Measurements from ENCODE around the gene MED16. TPM values are rescaled to one million over a fixed set of nuclear protein-coding genes. Genes with fewer than 3 reads are reported as not detected.

MED16 gene
- total and polyA plus RNA-seq, 7 experiments from 2014 or later: 47.5 to 142 (median 67.6) TPM

DNA sequence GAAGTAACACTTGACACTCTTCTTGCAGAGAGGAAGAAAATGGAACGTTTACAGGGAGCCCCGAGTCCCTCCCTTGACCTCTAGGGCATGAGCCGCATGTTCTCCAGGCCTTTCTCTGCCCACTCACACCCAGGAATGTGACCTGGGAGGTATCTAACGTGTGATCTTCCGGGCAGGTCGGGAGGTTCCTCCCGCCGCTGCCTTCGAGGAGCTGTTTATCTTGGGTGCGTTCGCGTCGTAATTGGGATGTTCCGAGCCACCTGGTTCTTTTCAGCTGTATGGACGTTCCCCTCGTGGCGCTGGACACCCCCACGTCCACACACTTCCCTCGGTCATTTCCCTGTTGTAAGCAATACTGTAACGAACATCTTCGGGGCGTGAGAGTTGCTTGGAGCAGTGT, 46.5 kb upstream of the MED16 start:
- intact Hi-C loops (cut with micrococcal nuclease): no loop called here
- peaks cover 0 to 34% (median 4%) of the 10 kb centered on the region in 5 donors for H3K36me3 Mint-ChIP-seq
- H3K36me3 ChIP-seq (ENCODE audit: control insufficient read depth in 2 of 3, insufficient read depth in 3 of 3, low read length in 3 of 3): no peaks in the 10 kb centered on the region
- H3K27me3 Mint-ChIP-seq: peaks cover 0 to 7% (median 0%) of the 10 kb centered on the region in 5 donors
- peaks cover 20 to 42% (median 29%) of the 10 kb centered on the region in 7 donors for H3K4me1 Mint-ChIP-seq
- peak overlapping the region in 2 of 9 donors; percentile 30 to 89 for H3K27ac Mint-ChIP-seq
- peaks cover 0 to 3% (median 0%) of the 10 kb centered on the region in 11 donors for H3K9me3 Mint-ChIP-seq
- no peak overlapping the region for H3K4me3 ChIP-seq (ENCODE audit: low read length)
- DNase-seq (no peak), ATAC-seq (no peak)
- ChIA-PET CTCF (interaction anchor here (1.8 kb wide), 1 partner anchor 45 kb away, joined by 5 read pairs; the partner anchor contains the start of gene WDR18), POLR2A (interaction anchor here (0.7 kb wide), 1 partner anchor 88 kb away, joined by 3 read pairs; no protein-coding TSS in a partner anchor)
- H3K27me3 ChIP-seq (ENCODE audit: control insufficient read depth in 2 of 2, insufficient read depth in 2 of 2, low read length in 2 of 2): no peaks in the 10 kb centered on the region
- H3K4me1 ChIP-seq (ENCODE audit: control insufficient read depth in 2 of 2, insufficient read depth in 2 of 2, low read length in 2 of 2): peaks cover 14 to 20% of the 10 kb centered on the region in 2 donors
- no peaks in the 10 kb centered on the region for H3K9me3 ChIP-seq (ENCODE audit: control insufficient read depth in 2 of 3, low read length in 3 of 3)
- H3K4me3 Mint-ChIP-seq: peak overlapping the region in 7 of 10 donors; percentile 33 to 92 (median 75)
- H3K27ac ChIP-seq (ENCODE audit: low read depth, low read length): no peak overlapping the region

DNA sequence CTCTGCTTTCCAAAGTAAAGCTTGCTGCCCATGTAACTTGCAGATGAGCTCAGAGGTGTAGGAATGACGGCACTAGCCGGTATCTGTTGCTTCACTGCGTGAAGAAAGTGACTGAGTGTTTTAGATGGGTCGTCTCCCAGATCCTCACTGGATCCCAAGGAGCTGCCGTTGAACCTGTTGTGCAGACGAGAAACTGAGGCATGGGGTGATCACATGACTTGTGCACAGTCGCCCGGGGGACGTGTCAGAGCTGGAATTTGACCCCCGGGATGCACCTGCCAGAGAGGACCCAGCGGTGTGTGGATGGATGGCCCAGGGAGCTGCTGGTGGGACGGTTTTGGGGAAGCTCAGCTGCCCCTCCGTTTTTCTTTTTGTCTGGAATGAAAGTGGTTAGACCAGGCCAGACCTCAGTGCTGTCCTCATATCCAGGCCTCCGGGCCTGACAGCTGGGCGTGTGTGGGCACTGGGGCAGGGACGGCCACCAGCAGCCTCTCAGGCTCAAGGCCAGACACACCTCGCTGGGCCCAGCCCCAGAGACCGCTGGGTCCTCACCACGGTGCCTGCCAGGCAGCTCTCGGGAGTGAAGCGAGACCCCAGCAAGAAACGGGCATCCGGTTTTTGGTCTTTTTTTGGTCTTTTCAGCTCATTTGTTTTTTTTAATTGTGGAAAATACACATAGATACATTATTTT, 45.4 kb upstream of the MED16 start:
- no peak overlapping the region for H3K4me3 ChIP-seq (ENCODE audit: low read length)
- H3K36me3 Mint-ChIP-seq: peaks cover 0 to 31% (median 4%) of the 10 kb centered on the region in 5 donors
- no peak for ATAC-seq
- peaks cover 14 to 21% of the 10 kb centered on the region in 2 donors for H3K4me1 ChIP-seq (ENCODE audit: control insufficient read depth in 2 of 2, insufficient read depth in 2 of 2, low read length in 2 of 2)
- no peaks in the 10 kb centered on the region for H3K9me3 ChIP-seq (ENCODE audit: control insufficient read depth in 2 of 3, low read length in 3 of 3)
- peaks cover 0 to 3% (median 0%) of the 10 kb centered on the region in 11 donors for H3K9me3 Mint-ChIP-seq
- H3K27me3 ChIP-seq (ENCODE audit: control insufficient read depth in 2 of 2, insufficient read depth in 2 of 2, low read length in 2 of 2): no peaks in the 10 kb centered on the region
- peaks cover 20 to 42% (median 29%) of the 10 kb centered on the region in 7 donors for H3K4me1 Mint-ChIP-seq
- H3K27me3 Mint-ChIP-seq: peaks cover 0 to 7% (median 0%) of the 10 kb centered on the region in 5 donors
- ChIA-PET CTCF (interaction anchor here (1.8 kb wide), 1 partner anchor 46 kb away, joined by 5 read pairs; the partner anchor contains the start of gene WDR18), POLR2A (interaction anchor here (0.7 to 1.1 kb wide), 5 partner anchors 8 to 147 kb away, joined by 3 to 5 read pairs (median 3); no protein-coding TSS in a partner anchor)
- DNase-seq: no peak
- H3K27ac ChIP-seq (ENCODE audit: low read depth, low read length): no peak overlapping the region
- no peaks in the 10 kb centered on the region for H3K36me3 ChIP-seq (ENCODE audit: control insufficient read depth in 2 of 3, insufficient read depth in 3 of 3, low read length in 3 of 3)
- peak overlapping the region in 3 of 9 donors; percentile 70 to 93 (median 88) for H3K27ac Mint-ChIP-seq
- peak overlapping the region in 3 of 10 donors; percentile 16 to 34 (median 29) for H3K4me3 Mint-ChIP-seq
- intact Hi-C loops (cut with micrococcal nuclease): no loop called here

DNA sequence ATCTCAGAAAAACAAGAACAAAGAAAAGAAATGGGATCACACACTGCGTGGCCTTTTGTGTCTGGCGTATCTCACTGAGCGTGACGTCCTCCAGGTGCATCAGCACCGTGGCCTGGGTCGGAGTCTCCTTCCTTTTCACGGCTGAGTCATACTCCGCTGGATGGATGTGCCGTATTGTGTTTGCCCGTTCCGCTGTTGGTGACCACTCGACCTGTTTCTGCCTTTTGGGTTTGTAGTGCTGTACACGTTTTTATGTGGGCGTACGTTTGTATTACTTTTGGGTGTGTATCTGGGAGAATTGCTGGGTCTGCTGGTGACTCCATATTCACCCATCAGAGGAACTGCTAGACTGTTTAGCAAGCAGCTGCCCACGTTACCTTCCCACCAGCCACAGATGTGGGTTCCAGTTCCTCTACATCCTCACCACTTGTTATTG, 44.3 kb upstream of the MED16 start:
- intact Hi-C loops (cut with micrococcal nuclease): no loop called here
- POLR2A ChIA-PET: interaction anchor here (0.8 to 1.2 kb wide), 3 partner anchors 8 to 127 kb away, joined by 3 read pairs; partner anchors contain the start of gene WDR18
- Mint-ChIP-seq H3K4me1 (peaks cover 21 to 47% (median 35%) of the 10 kb centered on the region in 7 donors), H3K4me3 (peak overlapping the region; percentile 3 to 75 (median 52)), H3K36me3 (peaks cover 0 to 25% (median 4%) of the 10 kb centered on the region in 5 donors), H3K27me3 (peaks cover 0 to 7% (median 0%) of the 10 kb centered on the region in 5 donors), H3K27ac (peak overlapping the region; percentile 44 to 93 (median 86)), H3K9me3 (peaks cover 0 to 3% (median 0%) of the 10 kb centered on the region in 11 donors)
- no peak overlapping the region for H3K27ac ChIP-seq (ENCODE audit: low read depth, low read length)
- H3K27me3 ChIP-seq (ENCODE audit: control insufficient read depth in 2 of 2, insufficient read depth in 2 of 2, low read length in 2 of 2): no peaks in the 10 kb centered on the region
- DNase-seq: peak in 8 of 9 donors; percentile 52 to 76 (median 60)
- peaks cover 18 to 32% of the 10 kb centered on the region in 2 donors for H3K4me1 ChIP-seq (ENCODE audit: control insufficient read depth in 2 of 2, insufficient read depth in 2 of 2, low read length in 2 of 2)
- H3K36me3 ChIP-seq (ENCODE audit: control insufficient read depth in 2 of 3, insufficient read depth in 3 of 3, low read length in 3 of 3): no peaks in the 10 kb centered on the region
- CTCF ChIA-PET: no interaction called here
- H3K9me3 ChIP-seq (ENCODE audit: control insufficient read depth in 2 of 3, low read length in 3 of 3): no peaks in the 10 kb centered on the region
- ATAC-seq: peak; percentile 30
- no peak overlapping the region for H3K4me3 ChIP-seq (ENCODE audit: low read length)

DNA sequence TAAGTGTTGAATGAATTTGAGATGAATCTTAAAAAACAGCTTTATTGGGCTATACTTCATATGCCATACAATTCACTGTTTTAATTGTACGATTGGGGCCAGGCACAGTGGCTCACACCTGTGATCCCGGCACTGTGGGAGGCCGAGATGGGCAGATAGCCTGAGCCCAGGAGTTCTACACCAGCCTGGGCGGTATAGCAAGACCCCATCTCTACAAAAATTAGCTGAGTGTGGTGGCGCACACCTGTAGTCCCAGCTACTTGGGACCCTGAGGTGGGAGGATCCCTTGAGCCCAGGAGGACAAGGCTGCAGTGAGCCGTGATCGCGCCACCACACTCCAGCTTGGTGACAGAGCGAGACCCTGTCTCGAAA, 43.2 kb upstream of the MED16 start:
- intact Hi-C loops (cut with micrococcal nuclease): no loop called here
- Mint-ChIP-seq H3K4me1 (peaks cover 15 to 44% (median 29%) of the 10 kb centered on the region in 7 donors), H3K27me3 (peaks cover 0 to 7% (median 0%) of the 10 kb centered on the region in 5 donors), H3K36me3 (peaks cover 0 to 20% (median 4%) of the 10 kb centered on the region in 5 donors), H3K27ac (no peak overlapping the region), H3K9me3 (peaks cover 0 to 3% (median 0%) of the 10 kb centered on the region in 11 donors), H3K4me3 (no peak overlapping the region)
- CTCF ChIA-PET: interaction anchor here (0.6 kb wide), 1 partner anchor 61 kb away, joined by 5 read pairs; no protein-coding TSS in a partner anchor
- no peak for DNase-seq
- H3K4me3 ChIP-seq (ENCODE audit: low read length): no peak overlapping the region
- no peak overlapping the region for H3K27ac ChIP-seq (ENCODE audit: low read depth, low read length)
- H3K4me1 ChIP-seq (ENCODE audit: control insufficient read depth in 2 of 2, insufficient read depth in 2 of 2, low read length in 2 of 2): peaks cover 11 to 30% of the 10 kb centered on the region in 2 donors
- no peak for ATAC-seq
- no peaks in the 10 kb centered on the region for H3K36me3 ChIP-seq (ENCODE audit: control insufficient read depth in 2 of 3, insufficient read depth in 3 of 3, low read length in 3 of 3)
- POLR2A ChIA-PET: no interaction called here
- H3K27me3 ChIP-seq (ENCODE audit: control insufficient read depth in 2 of 2, insufficient read depth in 2 of 2, low read length in 2 of 2): no peaks in the 10 kb centered on the region
- H3K9me3 ChIP-seq (ENCODE audit: control insufficient read depth in 2 of 3, low read length in 3 of 3): no peaks in the 10 kb centered on the region

DNA sequence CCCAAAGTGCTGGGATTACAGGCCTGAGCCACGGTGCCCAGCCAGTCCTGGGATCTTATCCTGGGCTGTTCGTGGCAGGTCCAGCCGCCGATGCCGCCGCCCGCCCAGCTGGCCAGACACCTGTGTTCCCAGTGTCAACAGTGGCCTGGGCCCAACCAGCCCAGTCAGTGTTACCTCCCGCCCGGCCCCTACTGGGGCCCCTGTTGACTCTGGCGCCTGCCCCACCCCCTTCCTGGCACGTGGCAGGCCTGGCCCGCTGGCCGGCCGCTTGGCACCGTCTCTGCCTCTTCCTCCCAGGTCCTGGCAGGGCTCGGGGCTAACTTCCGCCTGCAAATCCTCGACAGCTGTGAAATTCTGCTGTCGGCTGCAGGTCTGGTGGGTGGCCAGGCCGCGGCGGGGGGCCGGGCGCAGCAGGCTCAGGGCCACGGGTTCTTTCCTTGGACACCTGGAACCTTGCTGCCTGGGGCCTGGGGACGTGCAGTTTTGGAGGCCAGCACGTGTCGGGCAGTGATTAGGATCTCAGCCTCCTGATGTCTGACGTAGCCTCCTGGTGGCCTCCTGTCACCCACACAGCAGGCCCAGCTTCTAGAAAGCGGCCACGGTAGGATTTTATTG, 42.0 kb upstream of the MED16 start:
- ChIA-PET CTCF (interaction anchor here (0.5 to 0.7 kb wide), 2 partner anchors 13 to 187 kb away, joined by 3 read pairs; no protein-coding TSS in a partner anchor), POLR2A (no interaction called here)
- Histone ChIP-seq H3K27ac (ENCODE audit: low read depth, low read length) (no peak overlapping the region), H3K27me3 (ENCODE audit: control insufficient read depth in 2 of 2, insufficient read depth in 2 of 2, low read length in 2 of 2) (no peaks in the 10 kb centered on the region), H3K9me3 (ENCODE audit: control insufficient read depth in 2 of 3, low read length in 3 of 3) (no peaks in the 10 kb centered on the region), H3K36me3 (ENCODE audit: control insufficient read depth in 2 of 3, insufficient read depth in 3 of 3, low read length in 3 of 3) (no peaks in the 10 kb centered on the region), H3K4me3 (ENCODE audit: low read length) (no peak overlapping the region), H3K4me1 (ENCODE audit: control insufficient read depth in 2 of 2, insufficient read depth in 2 of 2, low read length in 2 of 2) (peaks cover 4 to 24% of the 10 kb centered on the region in 2 donors)
- intact Hi-C loops (cut with micrococcal nuclease): no loop called here
- Mint-ChIP-seq H3K27ac (no peak overlapping the region), H3K4me3 (no peak overlapping the region), H3K36me3 (peaks cover 0 to 16% (median 4%) of the 10 kb centered on the region in 5 donors), H3K4me1 (peaks cover 10 to 38% (median 22%) of the 10 kb centered on the region in 7 donors), H3K9me3 (peaks cover 0 to 3% (median 0%) of the 10 kb centered on the region in 11 donors), H3K27me3 (peaks cover 0 to 2% (median 0%) of the 10 kb centered on the region in 5 donors)
- ATAC-seq (peak; percentile 66), DNase-seq (no peak)

DNA sequence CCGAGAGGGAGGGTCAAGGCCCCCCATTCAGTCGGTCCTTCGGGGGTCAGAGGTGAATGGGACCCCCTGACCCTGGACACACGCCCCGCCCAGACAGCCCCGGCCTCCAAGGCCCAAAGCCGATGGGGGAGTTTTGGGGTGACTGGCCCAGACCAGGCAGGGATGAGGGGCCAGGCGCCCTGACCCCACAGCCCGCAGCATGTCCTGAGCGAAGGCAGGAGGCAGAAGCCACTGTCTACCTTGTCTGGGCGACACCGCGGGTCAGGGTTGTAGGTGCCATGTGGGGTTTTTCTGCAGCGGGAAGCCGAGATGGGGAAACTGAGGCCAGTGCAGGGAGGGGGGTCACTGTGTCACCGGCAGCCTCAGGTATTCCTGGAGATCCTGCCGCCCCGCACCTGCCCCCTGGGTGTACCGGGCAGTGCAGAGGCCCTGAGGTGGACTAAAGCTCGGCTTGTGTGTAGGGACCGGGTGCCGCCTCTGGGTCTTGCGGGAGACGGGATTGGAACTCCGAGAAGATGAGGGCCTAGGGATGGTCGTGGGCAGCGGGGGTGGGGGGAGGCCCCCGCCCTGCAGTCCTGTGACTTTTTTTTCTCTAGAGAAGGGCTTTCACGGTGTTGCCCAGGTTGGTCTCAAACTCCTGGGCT, 41.3 kb upstream of the MED16 start:
- no peaks in the 10 kb centered on the region for H3K27me3 Mint-ChIP-seq
- no peak overlapping the region for H3K27ac ChIP-seq (ENCODE audit: low read depth, low read length)
- DNase-seq: no peak
- no peaks in the 10 kb centered on the region for H3K36me3 ChIP-seq (ENCODE audit: control insufficient read depth in 2 of 3, insufficient read depth in 3 of 3, low read length in 3 of 3)
- peaks cover 9 to 31% (median 22%) of the 10 kb centered on the region in 7 donors for H3K4me1 Mint-ChIP-seq
- no peak overlapping the region for H3K4me3 Mint-ChIP-seq
- H3K9me3 Mint-ChIP-seq: peaks cover 0 to 3% (median 0%) of the 10 kb centered on the region in 11 donors
- ChIA-PET CTCF (interaction anchor here (0.7 to 1.9 kb wide), 3 partner anchors 11 to 187 kb away, joined by 3 to 7 read pairs (median 4); no protein-coding TSS in a partner anchor), POLR2A (no interaction called here)
- H3K27ac Mint-ChIP-seq: no peak overlapping the region
- H3K27me3 ChIP-seq (ENCODE audit: control insufficient read depth in 2 of 2, insufficient read depth in 2 of 2, low read length in 2 of 2): no peaks in the 10 kb centered on the region
- H3K9me3 ChIP-seq (ENCODE audit: control insufficient read depth in 2 of 3, low read length in 3 of 3): no peaks in the 10 kb centered on the region
- peaks cover 0 to 13% (median 4%) of the 10 kb centered on the region in 5 donors for H3K36me3 Mint-ChIP-seq
- peaks cover 4 to 24% of the 10 kb centered on the region in 2 donors for H3K4me1 ChIP-seq (ENCODE audit: control insufficient read depth in 2 of 2, insufficient read depth in 2 of 2, low read length in 2 of 2)
- no peak overlapping the region for H3K4me3 ChIP-seq (ENCODE audit: low read length)
- ATAC-seq: no peak
- intact Hi-C loops (cut with micrococcal nuclease): no loop called here

Measured in naive thymus-derived CD4-positive, alpha-beta T cell (primary cell).